SKM-1 (cell line): Measurements from ENCODE around the gene ADCY2.

Experiments
- DNase-seq: peaks from one replicate; lab custom pipeline; 2025; ENCODE audit not compliant: unreplicated experiment; lab: John Stamatoyannopoulos, UW

ADCY2 gene

DNA sequence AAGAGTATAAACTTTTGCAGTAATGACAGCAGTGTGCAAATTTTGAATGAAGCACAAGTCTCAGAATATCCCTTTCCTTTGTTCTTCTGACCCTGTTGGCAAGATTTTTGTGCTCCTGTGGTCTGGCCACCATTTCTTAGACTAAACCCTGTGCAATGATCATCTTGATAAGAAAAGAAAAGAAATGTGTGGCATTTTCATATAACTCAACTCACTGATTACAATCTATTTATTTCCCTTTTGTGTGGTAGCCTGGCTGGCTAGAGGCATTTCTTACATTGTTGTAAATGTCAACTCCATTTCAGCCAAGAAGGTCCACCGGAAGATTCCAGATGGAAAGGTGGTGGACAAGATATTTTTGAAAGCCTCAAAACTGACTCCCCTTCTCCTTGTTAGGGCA, 41.9 kb downstream of the ADCY2 start:
- no peak for DNase-seq

GRCh38 chr5:7445068-7445467, 49.1 kb downstream of the ADCY2 start:
- no peak for DNase-seq

GRCh38 chr5:7445831-7446230, 49.9 kb downstream of the ADCY2 start:
- DNase-seq: no peak

- no peak for DNase-seq
Observed at GRCh38 chr5:7446913-7447312, 51.0 kb downstream of the ADCY2 start.

GRCh38 chr5:7453947-7454346, 58.0 kb downstream of the ADCY2 start:
- DNase-seq: no peak

GRCh38 chr5:7456206-7456605, 60.3 kb downstream of the ADCY2 start:
- DNase-seq: no peak

DNA sequence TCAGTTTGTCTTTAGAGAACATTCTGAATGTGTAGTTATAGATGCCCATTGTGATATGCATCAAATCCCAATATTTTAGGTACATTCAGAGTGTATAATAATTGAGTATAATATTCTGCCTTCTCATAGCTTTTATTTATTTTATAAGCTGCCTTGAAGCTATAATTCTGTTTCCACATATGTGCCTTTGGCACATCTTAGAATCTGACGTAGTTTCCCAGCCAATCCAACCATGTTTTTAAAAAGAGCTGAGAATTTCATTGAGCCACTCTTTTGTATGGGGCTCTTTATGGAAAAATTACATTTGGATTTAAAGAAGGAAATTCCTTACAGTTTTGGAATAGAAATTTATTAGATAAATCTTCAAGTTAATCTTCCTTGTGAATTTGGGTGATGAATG, 65.4 kb downstream of the ADCY2 start:
- no peak for DNase-seq

DNA sequence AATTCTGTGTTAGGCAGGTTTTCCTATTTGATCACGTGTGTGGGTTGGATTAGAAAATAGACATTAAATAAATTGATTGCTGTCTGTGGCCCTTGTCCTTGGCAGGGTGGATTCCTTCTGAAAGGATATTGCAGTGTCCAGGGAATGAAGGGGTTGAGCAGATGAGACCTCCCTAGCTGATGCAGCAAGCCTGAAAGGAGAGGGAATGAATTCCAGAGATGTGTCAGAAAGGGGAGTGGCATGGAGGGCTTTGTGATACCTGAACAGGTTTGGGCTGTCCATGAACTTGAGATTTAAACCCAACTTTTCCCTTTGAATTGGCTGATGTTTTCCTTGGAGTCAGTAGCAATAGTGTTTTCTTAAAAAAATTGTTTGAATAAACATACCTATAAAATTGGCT, 66.8 kb downstream of the ADCY2 start:
- no peak for DNase-seq

- no peak for DNase-seq
Observed at GRCh38 chr5:7464182-7464581, 68.2 kb downstream of the ADCY2 start.

DNA sequence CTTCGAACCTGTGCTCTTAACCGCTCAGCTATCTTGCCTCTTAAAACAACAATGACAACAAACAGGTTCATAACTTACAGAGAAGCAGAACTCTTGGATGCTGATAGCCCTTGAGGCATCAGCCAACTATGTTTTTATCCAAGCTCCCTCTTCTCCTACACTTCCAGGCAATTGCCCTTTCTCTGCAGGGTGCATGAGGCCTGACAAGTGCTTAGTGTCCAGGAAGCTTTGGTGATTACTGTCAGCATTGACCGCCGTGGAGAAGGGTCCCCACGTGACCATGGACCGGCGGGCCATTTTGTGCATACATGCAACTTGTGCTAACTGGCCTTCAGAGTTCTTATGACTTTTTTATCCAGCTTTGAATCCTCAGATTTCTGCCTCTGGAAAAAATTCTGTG, 71.2 kb downstream of the ADCY2 start:
- DNase-seq: no peak

DNA sequence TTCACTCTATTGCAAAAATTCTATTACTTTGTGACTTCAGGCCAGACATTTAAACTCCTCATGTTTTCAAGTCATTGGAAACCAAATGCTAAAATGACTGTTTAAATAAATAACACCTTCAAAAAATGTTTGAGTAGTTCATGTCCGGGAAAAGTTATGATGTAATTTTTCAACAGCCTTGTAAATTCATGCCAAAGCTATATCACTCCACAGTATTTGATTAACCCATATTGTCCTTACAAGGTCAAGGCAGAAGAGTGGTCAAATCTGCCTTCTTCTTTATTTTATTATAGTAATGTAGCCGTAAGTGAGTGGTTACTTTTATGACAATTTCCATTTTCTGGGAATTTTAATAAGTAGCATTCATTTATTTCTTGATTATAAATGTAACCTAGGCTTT, 72.8 kb downstream of the ADCY2 start:
- DNase-seq: no peak

- no peak for DNase-seq
Observed at GRCh38 chr5:7471710-7472109, 75.8 kb downstream of the ADCY2 start.

- DNase-seq: no peak
Observed at GRCh38 chr5:7473115-7473514, 77.2 kb downstream of the ADCY2 start.

- no peak for DNase-seq
Observed at GRCh38 chr5:7473668-7474215, 77.8 kb downstream of the ADCY2 start.

- no peak for DNase-seq
Observed at GRCh38 chr5:7474821-7475403, 79.0 kb downstream of the ADCY2 start.

DNA sequence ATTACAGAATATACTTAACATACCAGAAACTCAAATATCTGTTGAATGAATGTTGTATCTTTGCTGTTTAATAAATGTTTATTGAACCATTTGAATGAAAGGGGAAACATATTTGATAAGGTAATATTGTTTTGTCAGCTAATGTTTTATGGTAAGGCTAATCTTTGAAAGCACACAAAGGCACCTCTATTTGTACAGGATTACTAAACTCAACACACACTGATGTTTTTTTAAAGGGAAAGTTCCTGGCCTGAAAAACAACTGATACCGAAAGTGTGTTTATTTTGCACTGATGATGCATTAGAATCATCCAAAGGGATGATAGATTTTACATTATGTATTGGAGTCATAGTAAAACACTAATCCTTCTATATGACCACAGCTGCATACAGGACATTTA, 82.5 kb downstream of the ADCY2 start:
- no peak for DNase-seq

GRCh38 chr5:7488734-7489133, 92.8 kb downstream of the ADCY2 start:
- no peak for DNase-seq

DNA sequence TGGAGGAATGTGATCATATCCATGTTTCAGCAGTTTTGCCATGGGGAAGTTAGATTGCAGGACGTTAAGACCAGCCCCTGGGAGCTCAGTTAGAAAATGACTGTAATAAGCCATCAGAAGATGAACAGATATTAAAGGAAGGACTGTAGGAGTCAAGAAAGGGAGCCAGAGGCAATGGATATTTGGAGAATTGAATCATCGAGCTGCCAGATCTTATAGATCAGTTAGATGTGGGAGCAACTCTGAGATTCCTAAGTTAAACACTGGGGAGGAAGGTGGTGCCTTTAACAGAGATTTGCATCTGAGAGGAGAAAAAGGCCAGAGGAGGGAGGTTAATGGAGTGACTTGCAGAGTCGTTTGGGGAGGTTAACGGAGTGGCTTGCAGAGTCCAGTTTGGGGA, 96.4 kb downstream of the ADCY2 start:
- no peak for DNase-seq

- DNase-seq: no peak
Observed at GRCh38 chr5:7493081-7493480, 97.1 kb downstream of the ADCY2 start.

- DNase-seq: no peak
Observed at GRCh38 chr5:7493622-7494021, 97.7 kb downstream of the ADCY2 start.

DNA sequence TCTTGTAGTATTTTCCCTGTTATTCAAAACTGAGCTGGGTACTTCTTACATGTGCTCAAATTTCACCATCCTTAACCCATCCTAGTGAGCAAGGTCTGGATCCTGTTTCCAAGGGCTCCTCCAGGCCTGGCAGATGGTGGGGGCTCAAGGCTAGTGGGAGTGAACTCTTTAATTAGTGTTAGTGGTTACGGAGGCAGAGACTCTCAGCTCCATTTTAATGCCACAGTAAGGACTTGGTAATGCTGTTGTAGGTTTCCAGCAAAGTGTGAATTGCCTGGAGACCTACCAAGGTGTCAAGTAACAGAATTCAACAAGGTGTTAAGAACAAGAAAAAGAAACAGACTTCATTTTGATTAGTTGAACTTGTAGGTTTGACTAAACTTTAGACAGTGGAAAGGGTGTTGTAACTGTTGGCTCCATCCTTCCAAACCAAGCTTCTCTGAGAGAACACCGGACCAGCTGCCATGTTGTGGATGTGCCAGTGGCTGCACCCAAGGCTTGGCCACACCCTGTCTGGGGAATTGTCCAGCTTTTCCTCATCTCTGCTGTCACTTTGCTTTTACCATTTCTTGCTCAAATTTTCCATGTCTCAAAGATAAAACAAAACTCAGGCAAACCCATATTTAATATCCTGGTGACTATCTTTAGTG, 98.7 kb downstream of the ADCY2 start:
- DNase-seq: no peak

GRCh38 chr5:7495131-7495517, 99.2 kb downstream of the ADCY2 start:
- no peak for DNase-seq

DNA sequence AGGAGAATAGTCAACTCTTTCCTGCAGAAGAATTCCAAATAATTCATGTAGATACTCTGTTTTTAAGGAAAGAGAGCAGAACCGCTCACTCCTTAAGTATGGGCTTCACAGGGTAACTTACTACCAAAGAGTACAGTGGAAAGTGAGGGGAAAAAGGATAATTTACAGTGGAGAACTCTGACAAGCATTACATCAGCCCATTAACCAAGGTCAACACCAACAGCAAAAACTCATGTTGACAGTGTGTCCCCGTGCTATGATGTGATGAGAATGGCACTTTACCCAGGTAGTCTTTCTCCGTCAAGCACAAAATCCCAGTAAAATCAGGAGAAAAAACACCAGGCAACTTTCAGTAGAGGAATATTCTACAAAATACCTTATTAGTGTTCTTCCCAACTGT, 104.3 kb downstream of the ADCY2 start:
- no peak for DNase-seq
